GM23338 (cell line): ENCODE measurements around the gene COL5A2. TPM values are rescaled to one million over a fixed set of nuclear protein-coding genes. Genes with fewer than 3 reads are reported as not detected.

Source experiments
- ATAC-seq: fragments of 200-7000 bp; cut with Tn5 transposase; 3 replicates; pipeline ENCODE4 v1.9.1; 2020
- DNase-seq: peaks from one replicate; pipeline ENCODE4 v3.0.0-alpha.2; 2015; ENCODE audit warnings: low spot score
- H2AFZ ChIP-seq: fragments of 200-600 bp; sonication (generic); 2 replicates; pipeline ENCODE4 v1.8.0; 2016; ENCODE audit warnings: antibody characterized with exemption, mild to moderate bottlenecking, moderate library complexity
- H3F3A ChIP-seq: fragments of 200-600 bp; sonication (generic); replicated peaks from 2 replicates; pipeline ENCODE4 v1.8.0; 2017; ENCODE audit warnings: antibody characterized with exemption, mixed run types, low read depth
- H3K27ac ChIP-seq: fragments of 200-600 bp; sonication (generic); 2 replicates; pipeline ENCODE4 v1.6.1; 2016; ENCODE audit warnings: low read depth
- H3K27me3 ChIP-seq: fragments of 200-600 bp; sonication (generic); 2 replicates; pipeline ENCODE4 v1.8.0; 2016; ENCODE audit warnings: mild to moderate bottlenecking, mixed run types, moderate library complexity; ENCODE audit not compliant: insufficient read depth
- H3K36me3 ChIP-seq: fragments of 200-600 bp; sonication (generic); 2 replicates; pipeline ENCODE4 v1.8.0; 2016; ENCODE audit warnings: mild to moderate bottlenecking; ENCODE audit not compliant: insufficient read depth
- H3K4me1 ChIP-seq: fragments of 200-600 bp; sonication (generic); 2 replicates; pipeline ENCODE4 v1.8.0; 2016; ENCODE audit warnings: mild to moderate bottlenecking, moderate library complexity; ENCODE audit not compliant: insufficient read depth
- H3K4me2 ChIP-seq: fragments of 200-600 bp; sonication (generic); 2 replicates; pipeline ENCODE4 v1.7.1; 2017; ENCODE audit warnings: mixed run types
- H3K4me3 ChIP-seq: fragments of 200-600 bp; sonication (generic); 2 replicates; pipeline ENCODE4 v1.6.1; 2016; ENCODE audit warnings: mixed run types
- H3K79me2 ChIP-seq: fragments of 200-600 bp; sonication (generic); replicated peaks from 2 replicates; pipeline ENCODE4 v1.8.0; 2017; ENCODE audit warnings: mild to moderate bottlenecking; ENCODE audit not compliant: insufficient read depth
- H3K9me2 ChIP-seq: fragments of 200-600 bp; sonication (generic); 2 replicates; pipeline ENCODE4 v1.8.0; 2017; ENCODE audit not compliant: insufficient read depth
- H4K20me1 ChIP-seq: fragments of 200-600 bp; sonication (generic); replicated peaks from 2 replicates; pipeline ENCODE4 v1.8.0; 2017; ENCODE audit warnings: mild to moderate bottlenecking; ENCODE audit not compliant: insufficient read depth
- H3K27ac Mint-ChIP-seq: 2 replicates; pipeline ENCODE4 v1.8.0; 2020; ENCODE audit warnings: inconsistent platforms, mild to moderate bottlenecking, moderate library complexity, mixed read lengths
- H3K27me3 Mint-ChIP-seq: 3 replicates; pipeline ENCODE4 v1.8.0; 2022; ENCODE audit warnings: low read depth, mild to moderate bottlenecking, moderate library complexity, mixed read lengths, inconsistent platforms; ENCODE audit not compliant: insufficient read depth, poor library complexity
- H3K36me3 Mint-ChIP-seq: 3 replicates; pipeline ENCODE4 v1.8.0; 2021; ENCODE audit warnings: low read depth, mild to moderate bottlenecking, inconsistent platforms, moderate library complexity, mixed read lengths
- H3K4me1 Mint-ChIP-seq: 3 replicates; pipeline ENCODE4 v1.8.0; 2020; ENCODE audit warnings: mild to moderate bottlenecking, inconsistent platforms, mixed read lengths
- H3K4me3 Mint-ChIP-seq: 3 replicates; pipeline ENCODE4 v1.8.0; 2021; ENCODE audit warnings: moderate library complexity, mild to moderate bottlenecking, inconsistent platforms, mixed read lengths
- H3K9me3 Mint-ChIP-seq: 3 replicates; pipeline ENCODE4 v1.8.0; 2020; ENCODE audit warnings: moderate library complexity, mild to moderate bottlenecking, inconsistent platforms, mixed read lengths
- CREB1 ChIP-seq: fragments of 250-450 bp; sonication (Bioruptor Pico); IDR thresholded peaks from 2 replicates; pipeline ENCODE4 v1.5.0; 2020; ENCODE audit warnings: low read depth, mild to moderate bottlenecking, moderate library complexity
- CTCF ChIP-seq, 2 experiments: fragments of 200-600 bp in 1 of 2; sonication (generic) in 1 of 2; conservative IDR thresholded peaks; 2 replicates each; pipeline versions ENCODE4 v1.5.1 to v1.6.1; 2016 to 2017; ENCODE audit warnings: antibody characterized with exemption in 2 of 2, low read depth in 2 of 2, mild to moderate bottlenecking in 2 of 2, moderate library complexity in 1 of 2
- ETS1 ChIP-seq: IDR thresholded peaks from 2 replicates; pipeline ENCODE4 v1.6.1; 2016; ENCODE audit warnings: antibody characterized with exemption
- EZH2 ChIP-seq: fragments of 200-600 bp; sonication (generic); IDR thresholded peaks from one replicate; pipeline ENCODE4 v1.8.0; 2017; ENCODE audit warnings: antibody characterized with exemption, mild to moderate bottlenecking, low read depth; ENCODE audit not compliant: unreplicated experiment
- EZH2phosphoT487 ChIP-seq: fragments of 200-600 bp; sonication (generic); IDR thresholded peaks from one replicate; pipeline ENCODE4 v1.8.1; 2018; ENCODE audit warnings: antibody characterized with exemption; ENCODE audit not compliant: unreplicated experiment
- JUNB ChIP-seq: IDR thresholded peaks from one replicate; pipeline ENCODE4 v1.6.1; 2016; ENCODE audit warnings: antibody characterized with exemption; ENCODE audit not compliant: unreplicated experiment
- NANOG ChIP-seq: IDR thresholded peaks from 2 replicates; pipeline ENCODE4 v1.6.1; 2016; ENCODE audit warnings: antibody characterized with exemption, borderline replicate concordance
- POLR2AphosphoS5 ChIP-seq: IDR thresholded peaks from 2 replicates; pipeline ENCODE4 v1.6.1; 2016; ENCODE audit warnings: antibody characterized with exemption, low read depth
- STAT1 ChIP-seq: IDR thresholded peaks from one replicate; pipeline ENCODE4 v1.6.1; 2016; ENCODE audit warnings: antibody characterized with exemption; ENCODE audit not compliant: unreplicated experiment
- ZNF114 ChIP-seq: fragments of 250-450 bp; sonication (Bioruptor Pico); IDR thresholded peaks from 2 replicates; pipeline ENCODE4 v1.5.0; 2020; ENCODE audit warnings: mild to moderate bottlenecking, moderate library complexity
- ZNF331 ChIP-seq: fragments of 250-450 bp; sonication (Bioruptor Pico); IDR thresholded peaks from 2 replicates; pipeline ENCODE4 v1.5.0; 2020; ENCODE audit warnings: low read depth, mild to moderate bottlenecking, moderate library complexity
- ZNF462 ChIP-seq: fragments of 250-450 bp; sonication (Bioruptor Pico); IDR thresholded peaks from 2 replicates; pipeline ENCODE4 v1.5.0; 2020; ENCODE audit warnings: mild to moderate bottlenecking, moderate library complexity
- polyA plus RNA-seq: library from polyadenylated mRNA; unstranded; fragments of >200 nt; fragmentation: Nextera tagmentation; extraction: Ambion mirVana; gene quantifications from 2 replicates; pipeline ENCODE4 v1.2.1, GENCODE V29; 2016
- total RNA-seq: library from RNA; depleted of rRNA; stranded (reverse); fragments of >200 nt; shearing (Covaris generic); gene quantifications from 2 replicates; pipeline ENCODE4 v1.2.3, GENCODE V29; 2014
- TF ChIP-seq, protein P1 (sequence below): IDR thresholded peaks from one replicate; pipeline ENCODE4 v1.6.1; 2018; ENCODE audit warnings: antibody characterized with exemption; ENCODE audit not compliant: unreplicated experiment

The COL5A2 gene
- total and polyA plus RNA-seq, 2 experiments from 2014 or later = 6.7 to 19.7 TPM

- no peak overlapping the region for H3K4me3 ChIP-seq
- no peaks in the 10 kb centered on the region for H3K79me2 ChIP-seq
- Mint-ChIP-seq H3K36me3 (no peaks in the 10 kb centered on the region), H3K4me1 (peaks cover 10% of the 10 kb centered on the region; the same call in 2 of the 3 replicates), H3K27me3 (no peaks in the 10 kb centered on the region), H3K4me3 (no peak overlapping the region), H3K27ac (no peak overlapping the region), H3K9me3 (no peaks in the 10 kb centered on the region)
- H3K4me2 ChIP-seq = no peak overlapping the region
- no peaks in the 10 kb centered on the region for H3K9me2 ChIP-seq
- no peaks in the 10 kb centered on the region for H4K20me1 ChIP-seq
- no peak overlapping the region for H3K27ac ChIP-seq
- H2AFZ ChIP-seq = no peak overlapping the region
- TF ChIP-seq NANOG (no peak), ZNF462 (no peak), ETS1 (no peak), EZH2 (no peak), STAT1 (no peak), POLR2AphosphoS5 (no peak), ZNF331 (CRISPR knock-in tag) (no peak), JUNB (no peak), ZNF114 (CRISPR knock-in tag) (no peak), CTCF (conservative IDR thresholded peaks at IDR 0.05; ENCODE audit: low read depth in 2 of 2) (no peak), EZH2phosphoT487 (no peak), CREB1 (CRISPR knock-in tag) (no peak)
- TF ChIP-seq, protein P1, sequence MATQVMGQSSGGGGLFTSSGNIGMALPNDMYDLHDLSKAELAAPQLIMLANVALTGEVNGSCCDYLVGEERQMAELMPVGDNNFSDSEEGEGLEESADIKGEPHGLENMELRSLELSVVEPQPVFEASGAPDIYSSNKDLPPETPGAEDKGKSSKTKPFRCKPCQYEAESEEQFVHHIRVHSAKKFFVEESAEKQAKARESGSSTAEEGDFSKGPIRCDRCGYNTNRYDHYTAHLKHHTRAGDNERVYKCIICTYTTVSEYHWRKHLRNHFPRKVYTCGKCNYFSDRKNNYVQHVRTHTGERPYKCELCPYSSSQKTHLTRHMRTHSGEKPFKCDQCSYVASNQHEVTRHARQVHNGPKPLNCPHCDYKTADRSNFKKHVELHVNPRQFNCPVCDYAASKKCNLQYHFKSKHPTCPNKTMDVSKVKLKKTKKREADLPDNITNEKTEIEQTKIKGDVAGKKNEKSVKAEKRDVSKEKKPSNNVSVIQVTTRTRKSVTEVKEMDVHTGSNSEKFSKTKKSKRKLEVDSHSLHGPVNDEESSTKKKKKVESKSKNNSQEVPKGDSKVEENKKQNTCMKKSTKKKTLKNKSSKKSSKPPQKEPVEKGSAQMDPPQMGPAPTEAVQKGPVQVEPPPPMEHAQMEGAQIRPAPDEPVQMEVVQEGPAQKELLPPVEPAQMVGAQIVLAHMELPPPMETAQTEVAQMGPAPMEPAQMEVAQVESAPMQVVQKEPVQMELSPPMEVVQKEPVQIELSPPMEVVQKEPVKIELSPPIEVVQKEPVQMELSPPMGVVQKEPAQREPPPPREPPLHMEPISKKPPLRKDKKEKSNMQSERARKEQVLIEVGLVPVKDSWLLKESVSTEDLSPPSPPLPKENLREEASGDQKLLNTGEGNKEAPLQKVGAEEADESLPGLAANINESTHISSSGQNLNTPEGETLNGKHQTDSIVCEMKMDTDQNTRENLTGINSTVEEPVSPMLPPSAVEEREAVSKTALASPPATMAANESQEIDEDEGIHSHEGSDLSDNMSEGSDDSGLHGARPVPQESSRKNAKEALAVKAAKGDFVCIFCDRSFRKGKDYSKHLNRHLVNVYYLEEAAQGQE = no peak
- DNase-seq (no peak), ATAC-seq (no peak)
- no peaks in the 10 kb centered on the region for H3K27me3 ChIP-seq
- H3K36me3 ChIP-seq = no peaks in the 10 kb centered on the region
- H3F3A ChIP-seq = no peaks in the 10 kb centered on the region
- H3K4me1 ChIP-seq = no peaks in the 10 kb centered on the region
Observed at GRCh38 chr2:189147361-189147760, 32.2 kb downstream of the COL5A2 start.
